GM12892 (cell line): ENCODE data around the gene DNAJB6.

Source experiments
- POLR2A ChIP-seq: IDR thresholded peaks from 2 replicates; pipeline ENCODE4 v1.6.1; 2011; ENCODE audit warnings: low read depth, low read length, control low read depth
- POLR2AphosphoS5 ChIP-seq: IDR thresholded peaks from 2 replicates; pipeline ENCODE4 v1.6.1; 2011; ENCODE audit warnings: low read depth, low read length, control low read depth

GRCh38 chr7:157458254-157458633, 121.4 kb downstream of the DNAJB6 start:
- TF ChIP-seq POLR2AphosphoS5 (no peak), POLR2A (no peak)
